Measurements from ENCODE around the gene ETV5.
"Not testable (repeated sequence)": the region's sequence is repeated elsewhere in the genome, so short reads cannot be mapped to it uniquely, and the experiment has no call there.

The ETV5 gene

GRCh38 chr3:186038360-186038759, 70.5 kb downstream of the ETV5 start (continued):
- TF ChIP-seq ZNF26 (tag by site-specific recombination; IDR thresholded peaks at IDR 0.05): no peak
- TF ChIP-seq ZBTB21 (tag by site-specific recombination; IDR thresholded peaks at IDR 0.05): no peak
- no peak for TF ChIP-seq EGR2 (tag by site-specific recombination; IDR thresholded peaks at IDR 0.05; ENCODE audit: low read depth)
- TF ChIP-seq KLF10 (tag by site-specific recombination; IDR thresholded peaks at IDR 0.05): no peak
- no peak for TF ChIP-seq ZNF16 (tag by site-specific recombination; IDR thresholded peaks at IDR 0.05; ENCODE audit: low read depth)

- H3K4me1 ChIP-seq (ENCODE audit: control insufficient read depth, insufficient read depth, low read length): no peaks in the 10 kb centered on the region
These were observed 73.6 kb downstream of the ETV5 start for GRCh38 chr3:186035277-186035676.

GRCh38 chr3:186032321-186032720, 76.6 kb downstream of the ETV5 start:
- no peaks in the 10 kb centered on the region for H3K4me1 ChIP-seq (ENCODE audit: control insufficient read depth, insufficient read depth, low read length)
- TF ChIP-seq ZBTB21 (tag by site-specific recombination; IDR thresholded peaks at IDR 0.05) (no peak), ZNF544 (tag by site-specific recombination; IDR thresholded peaks at IDR 0.05) (no peak), ZXDB (tag by site-specific recombination; IDR thresholded peaks at IDR 0.05) (no peak), BCL11A (tag by site-specific recombination; IDR thresholded peaks at IDR 0.05; ENCODE audit: low read depth) (no peak), ZFP37 (tag by site-specific recombination; IDR thresholded peaks at IDR 0.05) (no peak), ZNF596 (tag by site-specific recombination; IDR thresholded peaks at IDR 0.05) (no peak), ZNF302 (tag by site-specific recombination; IDR thresholded peaks at IDR 0.05; ENCODE audit: low read depth) (no peak)
- H3K27ac ChIP-seq (ENCODE audit: extremely low read depth, low read depth, low read length): no peak overlapping the region
- no peak overlapping the region for H3K4me3 ChIP-seq (ENCODE audit: low read depth, low read length)
- ChIA-PET POLR2A (no interaction called here), CTCF (interaction anchor here (0.7 kb wide), 1 partner anchor 44 kb away, joined by 3 read pairs; no protein-coding TSS in a partner anchor)
- H3K9me3 ChIP-seq (ENCODE audit: control insufficient read depth, insufficient read depth, low read depth, low read length): no peaks in the 10 kb centered on the region
- no peaks in the 10 kb centered on the region for H3K36me3 ChIP-seq (ENCODE audit: control insufficient read depth in 2 of 2, insufficient read depth in 1 of 2, low read length in 2 of 2)

More at GRCh38 chr3:186035277-186035676, 73.6 kb downstream of the ETV5 start:
- TF ChIP-seq KLF7 (tag by site-specific recombination; IDR thresholded peaks at IDR 0.05; ENCODE audit: borderline replicate concordance) (no peak), ZFHX2 (tag by site-specific recombination; conservative IDR thresholded peaks at IDR 0.05) (peak; percentile 84), ZNF629 (tag by site-specific recombination; IDR thresholded peaks at IDR 0.05) (peak; percentile 23; the same call in 1 of the 2 replicates), ZNF513 (tag by site-specific recombination; IDR thresholded peaks at IDR 0.05) (no peak), ZNF335 (tag by site-specific recombination; conservative IDR thresholded peaks at IDR 0.05) (0 out of 2 replicates have a peak, but pooled peaks have one; percentile 18), ZNF561 (tag by site-specific recombination; IDR thresholded peaks at IDR 0.05; ENCODE audit: borderline replicate concordance) (no peak), EGR2 (tag by site-specific recombination; IDR thresholded peaks at IDR 0.05; ENCODE audit: low read depth) (peak; percentile 66), SETDB1 (IDR thresholded peaks at IDR 0.05; ENCODE audit: insufficient read length, low read length) (no peak)
- CTCF ChIA-PET: no interaction called here
- no peaks in the 10 kb centered on the region for H3K9me3 ChIP-seq (ENCODE audit: control insufficient read depth, insufficient read depth, low read depth, low read length)
- no peaks in the 10 kb centered on the region for H3K36me3 ChIP-seq (ENCODE audit: control insufficient read depth in 2 of 2, insufficient read depth in 1 of 2, low read length in 2 of 2)
- no peak overlapping the region for H3K27ac ChIP-seq (ENCODE audit: extremely low read depth, low read depth, low read length)
- H3K4me3 ChIP-seq (ENCODE audit: low read depth, low read length): no peak overlapping the region
- POLR2A ChIA-PET: no interaction called here

- H3K36me3 ChIP-seq (ENCODE audit: control insufficient read depth in 2 of 2, insufficient read depth in 1 of 2, low read length in 2 of 2); POLR2A ChIA-PET; H3K4me1 ChIP-seq (ENCODE audit: control insufficient read depth, insufficient read depth, low read length); H3K4me3 ChIP-seq (ENCODE audit: low read depth, low read length); H3K27ac ChIP-seq (ENCODE audit: extremely low read depth, low read depth, low read length); H3K9me3 ChIP-seq (ENCODE audit: control insufficient read depth, insufficient read depth, low read depth, low read length): not testable (repeated sequence)
- CTCF ChIA-PET: interaction anchor here (0.6 to 0.7 kb wide), 2 partner anchors 141 to 318 kb away, joined by 3 read pairs; no protein-coding TSS in a partner anchor
- TF ChIP-seq ZFHX2 (tag by site-specific recombination; conservative IDR thresholded peaks at IDR 0.05) (peak; percentile 36; the same call in 1 of the 2 replicates), SP3 (tag by site-specific recombination; IDR thresholded peaks at IDR 0.05) (0 out of 2 replicates have a peak, but pooled peaks have one; percentile 15)
These were observed 82.9 kb downstream of the ETV5 start for GRCh38 chr3:186025993-186026392.
